T-helper 1 cell treated with Interleukin-12 subunit alpha and Interleukin-12 subunit beta and Interleukin-4 antibody, amounts not matched to agents 30 ng/mL and 1 ng/mL, for 36 hours (primary cell): Measurements from ENCODE around the gene MUC7. TPM values are rescaled to one million over a fixed set of nuclear protein-coding genes. Genes with fewer than 3 reads are reported as not detected.

Experiments
- total RNA-seq: library from RNA; stranded (reverse); gene quantifications from 2 replicates; pipeline ENCODE4 v1.2.3, GENCODE V29; 2022

Gene MUC7
- total RNA-seq, 1 donor from 2014 or later = not detected

Other genes with a start within 250 kb of the MUC7 start
- gene FDCSP, start 246.1 kb upstream of the MUC7 start, total RNA-seq = not detected in 2 replicates
- gene CSN3, start 229.6 kb upstream of the MUC7 start, total RNA-seq = not detected in 2 replicates
- not detected in 2 replicates for gene CABS1, start 137.2 kb upstream of the MUC7 start, total RNA-seq
- gene SMR3A, start 111.4 kb upstream of the MUC7 start, total RNA-seq = not detected in 2 replicates
- not detected in 2 replicates for gene SMR3B, start 89.1 kb upstream of the MUC7 start, total RNA-seq
- gene OPRPN, start 74.3 kb upstream of the MUC7 start, total RNA-seq = not detected in 2 replicates
- gene AMTN, start 46.4 kb downstream of the MUC7 start, total RNA-seq = not detected in 2 replicates
- not detected in 2 replicates for gene AMBN, start 120.1 kb downstream of the MUC7 start, total RNA-seq
- gene ENAM, start 156.5 kb downstream of the MUC7 start, total RNA-seq = not detected in 2 replicates
- gene JCHAIN, start 194.3 kb downstream of the MUC7 start, total RNA-seq = not detected in 2 replicates
- gene UTP3, start 216.3 kb downstream of the MUC7 start, total RNA-seq = 30.5 and 32.4 TPM in 2 replicates
- 9.3 and 13.5 TPM in 2 replicates for gene RUFY3, start 249.8 kb downstream of the MUC7 start, total RNA-seq